ENCODE measurements around the gene SPARC.

GRCh38 chr5:151624476-151624875 is 62.2 kb downstream of the SPARC start:
- TF ChIP-seq, protein P1, sequence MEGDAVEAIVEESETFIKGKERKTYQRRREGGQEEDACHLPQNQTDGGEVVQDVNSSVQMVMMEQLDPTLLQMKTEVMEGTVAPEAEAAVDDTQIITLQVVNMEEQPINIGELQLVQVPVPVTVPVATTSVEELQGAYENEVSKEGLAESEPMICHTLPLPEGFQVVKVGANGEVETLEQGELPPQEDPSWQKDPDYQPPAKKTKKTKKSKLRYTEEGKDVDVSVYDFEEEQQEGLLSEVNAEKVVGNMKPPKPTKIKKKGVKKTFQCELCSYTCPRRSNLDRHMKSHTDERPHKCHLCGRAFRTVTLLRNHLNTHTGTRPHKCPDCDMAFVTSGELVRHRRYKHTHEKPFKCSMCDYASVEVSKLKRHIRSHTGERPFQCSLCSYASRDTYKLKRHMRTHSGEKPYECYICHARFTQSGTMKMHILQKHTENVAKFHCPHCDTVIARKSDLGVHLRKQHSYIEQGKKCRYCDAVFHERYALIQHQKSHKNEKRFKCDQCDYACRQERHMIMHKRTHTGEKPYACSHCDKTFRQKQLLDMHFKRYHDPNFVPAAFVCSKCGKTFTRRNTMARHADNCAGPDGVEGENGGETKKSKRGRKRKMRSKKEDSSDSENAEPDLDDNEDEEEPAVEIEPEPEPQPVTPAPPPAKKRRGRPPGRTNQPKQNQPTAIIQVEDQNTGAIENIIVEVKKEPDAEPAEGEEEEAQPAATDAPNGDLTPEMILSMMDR (IDR thresholded peaks at IDR 0.05; ENCODE audit: low read length) = no peak
- TF ChIP-seq EZH2phosphoT487 (IDR thresholded peaks at IDR 0.05; ENCODE audit: low read length) = no peak
- no peak for TF ChIP-seq EZH2 (optimal IDR thresholded peaks at IDR 0.05; ENCODE audit: low read depth, low read length)
